ENCODE data around the gene HNF4A.
"Not testable (repeated sequence)": the region's sequence is repeated elsewhere in the genome, so short reads cannot be mapped to it uniquely, and the experiment has no call there.

The HNF4A gene

DNA sequence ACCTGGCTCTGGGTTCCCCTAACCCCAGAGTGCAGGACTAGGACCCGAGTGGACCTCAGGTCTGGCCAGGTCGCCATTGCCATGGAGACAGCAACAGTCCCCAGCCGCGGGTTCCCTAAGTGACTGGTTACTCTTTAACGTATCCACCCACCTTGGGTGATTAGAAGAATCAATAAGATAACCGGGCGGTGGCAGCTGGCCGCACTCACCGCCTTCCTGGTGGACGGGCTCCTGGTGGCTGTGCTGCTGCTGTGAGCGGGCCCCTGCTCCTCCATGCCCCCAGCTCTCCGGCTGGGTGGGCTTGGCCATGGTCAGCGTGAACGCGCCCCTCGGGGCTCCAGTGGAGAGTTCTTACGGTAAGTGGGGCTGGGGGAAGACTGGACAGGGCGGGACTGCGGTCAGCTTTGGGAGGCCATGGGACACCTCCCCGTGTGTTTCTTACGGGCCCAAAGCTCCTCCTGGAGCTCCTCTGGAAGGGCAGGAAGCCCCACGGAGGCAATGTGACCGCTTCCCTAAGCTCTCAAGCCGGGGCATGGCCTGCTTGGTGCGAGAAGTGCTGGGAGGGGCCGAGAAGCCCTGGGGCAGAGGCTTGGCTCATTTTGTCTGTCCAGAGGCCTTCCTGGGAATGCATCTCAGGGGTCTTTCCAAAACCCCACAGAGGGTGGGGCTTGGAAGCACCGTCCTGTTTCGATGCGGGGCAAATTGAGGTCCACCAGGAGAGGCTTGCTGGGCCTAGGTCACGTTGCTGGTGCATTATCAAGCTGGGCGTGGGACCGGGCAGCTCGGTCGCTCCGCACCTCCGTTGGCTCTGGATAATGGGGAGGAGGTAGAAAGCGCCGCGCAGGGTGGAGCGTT is at the start of gene HNF4A:
Gene HNF4A, plus strand, starts transcription at position 202 of the 855 bp plus-strand sequence. Its CDS starts 106 bp downstream, at position 308.
- H3K9me3 Mint-ChIP-seq: no peaks in the 10 kb centered on the region
- H3K27me3 Mint-ChIP-seq: peaks cover 9% of the 10 kb centered on the region
- no peak within 1 kb of the TSS for H3K27ac Mint-ChIP-seq
- H3K36me3 Mint-ChIP-seq (ENCODE audit: low read depth): no peaks in the 10 kb centered on the region
- no peak within 1 kb of the TSS for H3K4me3 Mint-ChIP-seq
- DNase-seq: no peak
- no peaks in the 10 kb centered on the region for H3K4me1 Mint-ChIP-seq (ENCODE audit: low read depth)

DNA sequence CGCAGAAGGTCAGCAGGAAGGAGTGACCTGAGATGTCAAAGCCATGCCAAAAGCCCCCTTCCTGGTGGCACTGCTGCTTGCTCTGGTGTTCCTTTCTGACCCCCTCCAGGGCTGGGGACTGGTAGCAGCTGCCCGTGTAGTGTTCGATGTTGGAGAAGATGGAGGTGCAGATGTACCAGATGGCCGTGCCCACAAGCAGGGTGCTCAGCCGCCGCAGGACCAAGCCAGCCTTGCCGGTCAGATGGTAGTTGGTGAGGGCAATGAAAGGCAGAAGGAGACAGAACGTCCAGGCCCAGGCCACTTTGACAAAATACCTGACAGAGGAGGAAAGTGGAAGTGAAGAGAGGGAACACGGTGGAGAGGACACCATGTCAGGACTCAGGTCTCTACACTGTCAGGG is 48.6 kb upstream of the HNF4A start:
- no peak overlapping the region for H3K27ac Mint-ChIP-seq

DNA sequence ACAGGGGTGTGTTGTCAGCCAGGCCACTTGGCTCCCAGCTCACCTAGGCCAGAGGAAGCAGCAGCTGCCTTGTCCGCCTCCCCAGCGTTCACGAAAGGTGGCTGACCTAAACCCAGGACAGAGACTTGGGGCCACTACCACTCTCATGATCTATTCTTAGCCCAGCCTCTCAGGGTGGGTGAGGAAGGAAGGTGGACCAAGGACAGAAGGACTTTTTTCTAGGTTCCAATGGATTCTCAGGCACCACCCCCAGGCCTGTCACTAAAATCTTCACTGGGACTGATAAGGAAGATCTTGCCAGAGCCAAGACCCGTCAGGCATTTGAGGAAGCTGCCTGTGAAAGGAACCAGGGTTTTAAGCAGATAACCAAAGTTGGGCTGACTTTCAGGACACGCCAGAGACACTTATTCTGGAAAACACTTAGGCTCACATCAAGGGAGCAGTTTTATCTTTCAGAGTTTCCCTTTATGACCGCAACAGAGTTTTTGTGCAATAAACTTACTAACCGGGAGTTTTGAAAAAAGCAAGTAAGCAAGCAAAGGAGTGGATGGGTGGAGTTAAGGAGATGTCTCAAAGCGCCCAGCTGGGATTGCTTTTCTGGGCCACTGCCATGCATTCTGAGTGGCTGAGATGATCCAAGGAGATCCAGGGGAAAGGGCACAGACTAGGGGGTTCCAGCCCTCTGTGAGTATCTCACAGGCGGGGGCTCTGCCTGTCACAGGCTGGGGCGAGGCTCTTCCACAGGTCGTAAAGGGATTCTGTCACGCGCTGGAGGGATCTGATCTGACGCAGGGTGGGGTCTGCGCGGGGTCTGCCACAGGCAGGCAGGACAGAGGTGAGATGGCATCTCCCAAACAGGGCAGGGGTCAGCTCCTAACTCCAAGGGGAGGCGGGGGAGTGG is 45.5 kb upstream of the HNF4A start:
- peak overlapping the region; percentile 90 for H3K4me3 Mint-ChIP-seq
- peaks cover 22% of the 10 kb centered on the region for H3K4me1 Mint-ChIP-seq (ENCODE audit: low read depth)
- H3K9me3 Mint-ChIP-seq: no peaks in the 10 kb centered on the region
- DNase-seq: no peak
- H3K27me3 Mint-ChIP-seq: no peaks in the 10 kb centered on the region
- H3K36me3 Mint-ChIP-seq (ENCODE audit: low read depth): peaks cover 18% of the 10 kb centered on the region
- H3K27ac Mint-ChIP-seq: peak overlapping the region; percentile 95

More for the DNA sequence above, 48.6 kb upstream of the HNF4A start:
- no peaks in the 10 kb centered on the region for H3K9me3 Mint-ChIP-seq
- peaks cover 22% of the 10 kb centered on the region for H3K4me1 Mint-ChIP-seq (ENCODE audit: low read depth)
- no peak for DNase-seq
- H3K4me3 Mint-ChIP-seq: no peak overlapping the region
- peaks cover 19% of the 10 kb centered on the region for H3K36me3 Mint-ChIP-seq (ENCODE audit: low read depth)
- no peaks in the 10 kb centered on the region for H3K27me3 Mint-ChIP-seq

DNA sequence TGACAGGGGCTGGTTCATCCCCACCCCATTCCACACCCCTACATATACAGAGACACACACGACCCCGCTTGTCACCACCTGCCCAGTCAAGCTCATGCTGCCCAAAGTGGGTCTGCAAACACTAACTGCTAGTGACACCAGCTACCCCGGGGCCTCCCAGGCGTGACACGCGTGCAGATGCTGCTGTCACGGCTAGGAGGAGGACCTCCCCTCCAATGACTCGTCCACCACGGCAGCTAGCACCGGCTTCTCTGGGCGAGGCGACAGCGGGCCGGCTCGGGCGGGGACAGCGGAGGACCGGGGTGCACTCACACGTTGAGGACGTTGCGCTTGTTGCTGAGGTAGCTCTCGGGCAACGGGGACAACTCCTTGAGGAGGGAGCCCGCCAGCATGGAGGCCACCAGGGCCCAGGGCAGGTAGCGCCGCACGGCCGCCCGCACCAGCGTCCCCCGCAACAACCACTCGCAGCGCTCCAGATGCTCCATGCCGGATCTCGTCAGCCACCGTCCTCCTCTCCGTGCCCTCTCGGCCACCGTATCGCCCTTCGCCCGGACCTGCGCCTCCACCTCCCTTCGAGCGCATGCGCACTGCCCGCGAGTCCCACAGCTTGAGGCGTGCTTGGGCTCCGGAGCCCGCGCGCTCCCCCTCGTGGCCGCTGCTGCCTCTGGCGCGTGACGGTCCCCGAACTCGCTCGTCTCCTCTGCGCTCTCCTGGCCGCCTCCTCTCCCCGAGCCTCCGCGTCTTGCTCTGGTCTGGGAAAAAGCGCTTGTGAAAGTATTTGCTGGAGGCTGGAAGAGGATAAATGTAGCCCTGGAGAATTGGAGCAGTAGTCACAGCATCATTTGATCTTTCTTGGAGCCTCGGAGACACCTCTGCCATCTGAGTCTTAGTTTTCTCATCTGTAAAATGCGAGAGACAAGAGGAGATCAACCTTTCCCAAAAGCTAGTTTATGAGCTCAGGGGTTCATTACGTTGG is 44.5 kb upstream of the HNF4A start, which contains the start of gene FITM2:
Gene FITM2, minus strand, starts transcription at position 539 of the 976 bp plus-strand sequence. Its CDS starts 54 bp downstream, at position 485.
- Mint-ChIP-seq H3K27me3 (no peaks in the 10 kb centered on the region), H3K4me1 (ENCODE audit: low read depth) (peaks cover 22% of the 10 kb centered on the region), H3K36me3 (ENCODE audit: low read depth) (peaks cover 15% of the 10 kb centered on the region), H3K27ac (peak within 1 kb of the TSS; percentile 95), H3K9me3 (no peaks in the 10 kb centered on the region), H3K4me3 (peak within 1 kb of the TSS; percentile 90)
- DNase-seq: peak; percentile 98

DNA sequence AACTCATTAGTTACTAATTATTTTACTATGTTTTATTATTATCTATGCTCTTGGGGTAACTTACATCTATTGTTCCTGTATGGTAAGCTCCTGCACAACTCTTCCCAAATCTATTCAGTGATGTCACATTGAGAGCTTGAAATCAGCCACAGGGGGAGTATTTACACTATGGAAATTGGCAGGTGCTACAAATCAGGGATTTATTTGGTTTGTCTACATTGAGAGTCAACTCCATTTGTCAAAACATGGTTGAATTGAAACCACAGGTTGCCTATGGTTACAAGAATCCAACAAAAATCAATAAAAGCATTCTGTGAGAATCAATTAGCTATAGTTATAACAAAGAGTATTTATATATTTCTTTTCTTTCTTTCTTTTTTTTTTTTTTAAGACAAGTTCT is 40.6 kb upstream of the HNF4A start:
- DNase-seq: no peak
- Mint-ChIP-seq H3K36me3 (ENCODE audit: low read depth) (peaks cover 8% of the 10 kb centered on the region), H3K4me1 (ENCODE audit: low read depth) (peaks cover 12% of the 10 kb centered on the region), H3K9me3 (no peaks in the 10 kb centered on the region), H3K27ac (no peak overlapping the region), H3K4me3 (no peak overlapping the region), H3K27me3 (peaks cover 7% of the 10 kb centered on the region)

DNA sequence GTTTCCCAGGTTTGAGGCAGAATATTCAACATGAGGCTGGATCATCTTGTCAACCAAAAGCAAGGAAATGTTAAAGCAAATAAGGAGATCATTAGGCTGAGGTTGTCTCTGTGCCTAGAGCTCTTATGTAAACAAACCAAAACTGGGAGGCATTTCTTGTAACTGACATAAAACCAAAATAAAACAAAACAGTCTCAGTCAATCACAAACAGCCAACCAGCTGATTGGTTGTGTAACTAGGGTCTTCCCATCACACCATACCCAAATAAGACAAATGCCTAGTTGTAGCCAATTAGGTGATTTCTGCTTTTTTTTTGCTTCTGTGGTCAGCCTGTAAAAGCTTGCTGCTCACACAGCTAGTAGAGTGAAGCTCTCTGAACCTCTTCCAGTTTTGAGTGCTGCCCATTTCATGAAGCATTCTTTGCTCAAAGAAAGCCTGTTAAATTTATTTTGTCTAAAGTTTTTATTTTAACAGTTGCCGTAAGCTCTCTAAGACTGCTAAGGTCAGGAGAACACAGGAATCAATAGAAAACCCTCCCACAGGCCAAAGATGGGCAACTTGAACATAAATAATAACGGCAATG is 35.6 kb upstream of the HNF4A start:
- H3K9me3 Mint-ChIP-seq: no peaks in the 10 kb centered on the region
- no peaks in the 10 kb centered on the region for H3K4me1 Mint-ChIP-seq (ENCODE audit: low read depth)
- H3K4me3 Mint-ChIP-seq: no peak overlapping the region
- peaks cover 9% of the 10 kb centered on the region for H3K27me3 Mint-ChIP-seq
- H3K27ac Mint-ChIP-seq: no peak overlapping the region
- H3K36me3 Mint-ChIP-seq (ENCODE audit: low read depth): no peaks in the 10 kb centered on the region
- DNase-seq: no peak

DNA sequence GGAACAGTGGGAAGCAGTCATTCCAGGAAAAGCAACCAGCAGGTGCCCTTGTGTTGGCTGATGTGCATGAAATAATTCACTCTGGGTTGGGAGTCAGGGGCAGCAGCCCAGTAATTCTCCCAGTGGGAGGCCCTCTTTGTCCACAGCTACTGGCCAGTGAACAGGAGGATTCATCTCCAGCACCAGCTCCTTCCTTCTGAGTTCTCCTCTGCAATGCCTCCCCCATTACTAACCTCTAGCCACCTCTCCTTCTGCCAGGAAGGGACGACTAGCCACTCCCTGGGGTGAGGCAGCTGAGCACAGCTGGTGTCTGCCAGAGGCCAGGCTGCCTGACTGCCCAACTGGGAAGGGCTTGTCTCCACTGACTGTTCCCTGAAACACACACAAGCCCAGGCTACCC is 31.2 kb upstream of the HNF4A start:
- Mint-ChIP-seq H3K27ac (no peak overlapping the region), H3K9me3 (no peaks in the 10 kb centered on the region), H3K36me3 (ENCODE audit: low read depth) (no peaks in the 10 kb centered on the region), H3K4me3 (no peak overlapping the region), H3K4me1 (ENCODE audit: low read depth) (peaks cover 1% of the 10 kb centered on the region), H3K27me3 (peaks cover 5% of the 10 kb centered on the region)
- DNase-seq: no peak

DNA sequence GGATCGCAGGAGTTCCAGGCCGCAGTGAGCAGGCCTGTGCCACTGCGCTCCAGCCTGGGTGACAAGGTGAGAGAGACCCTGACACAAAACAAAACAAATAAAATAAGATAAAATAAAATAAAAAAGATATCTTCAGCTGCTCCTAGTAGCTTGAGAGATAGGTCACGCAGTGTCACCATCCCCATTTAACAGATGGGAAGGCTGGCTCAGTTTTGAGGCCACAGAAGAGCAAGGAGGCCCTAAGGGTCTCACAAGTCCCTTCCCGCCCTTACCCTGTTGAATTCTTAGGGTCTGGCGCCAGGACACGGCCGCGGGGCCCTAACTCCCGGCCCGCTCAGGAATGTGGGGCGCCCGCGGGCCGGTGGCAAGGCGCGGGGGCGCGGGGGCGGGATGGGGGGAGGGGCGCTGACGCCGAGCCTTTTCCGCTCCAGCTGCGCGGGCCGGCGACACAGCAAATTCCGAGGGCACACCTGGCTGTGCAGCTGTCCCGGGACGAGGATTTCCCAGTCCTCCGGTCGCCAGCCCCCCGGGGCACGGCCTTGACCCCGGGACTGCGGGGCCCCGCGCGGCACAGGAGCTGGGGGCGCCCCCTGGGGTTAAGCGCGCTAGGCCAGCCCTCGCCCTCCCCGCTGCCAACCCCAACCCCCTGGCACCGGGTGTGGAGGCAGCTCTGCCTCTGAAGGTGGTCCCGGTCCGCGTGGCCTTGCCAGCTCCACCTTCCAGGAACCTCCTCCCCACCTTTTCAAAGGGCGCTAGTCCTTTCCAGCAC is 28.9 kb upstream of the HNF4A start:
- peaks cover 5% of the 10 kb centered on the region for H3K27me3 Mint-ChIP-seq
- H3K27ac Mint-ChIP-seq: no peak overlapping the region
- DNase-seq: peak; percentile 72

DNA sequence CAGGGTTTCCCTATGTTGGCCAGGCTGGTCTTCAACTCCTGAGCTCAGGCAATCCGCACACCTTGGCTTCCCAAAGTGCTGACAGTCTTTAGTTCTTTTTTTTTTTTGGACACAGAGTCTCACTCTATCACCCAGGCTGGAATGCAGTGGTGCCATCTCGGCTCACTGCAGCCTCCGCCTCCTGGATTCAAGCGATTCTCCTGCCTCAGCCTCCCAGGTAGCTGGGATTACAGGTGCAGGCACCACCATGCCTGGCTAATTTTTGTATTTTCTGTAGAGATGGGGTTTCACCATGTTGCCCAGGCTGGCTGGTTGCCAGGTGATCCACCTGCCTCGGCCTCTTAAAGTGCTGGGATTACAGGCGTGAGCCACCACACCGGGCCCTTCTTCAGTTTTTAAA is 27.8 kb upstream of the HNF4A start:
- H3K4me3 Mint-ChIP-seq; H3K36me3 Mint-ChIP-seq (ENCODE audit: low read depth); DNase-seq; H3K27me3 Mint-ChIP-seq; H3K9me3 Mint-ChIP-seq; H3K4me1 Mint-ChIP-seq (ENCODE audit: low read depth): not testable (repeated sequence)
- H3K27ac Mint-ChIP-seq: peak overlapping the region; percentile 55

More for the DNA sequence above, 28.9 kb upstream of the HNF4A start:
- Mint-ChIP-seq H3K36me3 (ENCODE audit: low read depth) (no peaks in the 10 kb centered on the region), H3K9me3 (no peaks in the 10 kb centered on the region), H3K4me1 (ENCODE audit: low read depth) (peaks cover 1% of the 10 kb centered on the region), H3K4me3 (peak overlapping the region; percentile 29)

DNA sequence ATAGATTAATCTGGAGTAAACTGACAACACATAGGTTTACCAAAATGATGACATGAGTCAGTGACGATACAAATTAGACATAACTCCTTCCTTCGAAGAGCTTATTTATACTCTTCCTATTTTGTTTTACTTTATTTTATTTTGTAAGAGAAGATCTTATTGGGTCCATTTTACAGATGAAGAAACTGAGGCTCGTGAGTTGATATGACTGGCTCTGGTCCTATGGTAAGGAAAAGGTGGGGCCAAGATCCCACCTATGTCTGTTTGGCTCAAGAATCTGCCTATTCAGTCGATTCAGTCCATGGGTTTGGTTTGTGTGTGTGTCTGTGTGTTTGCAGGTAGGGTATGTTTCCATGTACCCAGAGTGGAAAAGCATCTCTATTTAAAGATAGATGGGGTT is 27.1 kb upstream of the HNF4A start:
- Mint-ChIP-seq H3K27ac (no peak overlapping the region), H3K4me3 (no peak overlapping the region), H3K27me3 (peaks cover 5% of the 10 kb centered on the region), H3K4me1 (ENCODE audit: low read depth) (peaks cover 1% of the 10 kb centered on the region), H3K36me3 (ENCODE audit: low read depth) (no peaks in the 10 kb centered on the region), H3K9me3 (no peaks in the 10 kb centered on the region)
- no peak for DNase-seq

DNA sequence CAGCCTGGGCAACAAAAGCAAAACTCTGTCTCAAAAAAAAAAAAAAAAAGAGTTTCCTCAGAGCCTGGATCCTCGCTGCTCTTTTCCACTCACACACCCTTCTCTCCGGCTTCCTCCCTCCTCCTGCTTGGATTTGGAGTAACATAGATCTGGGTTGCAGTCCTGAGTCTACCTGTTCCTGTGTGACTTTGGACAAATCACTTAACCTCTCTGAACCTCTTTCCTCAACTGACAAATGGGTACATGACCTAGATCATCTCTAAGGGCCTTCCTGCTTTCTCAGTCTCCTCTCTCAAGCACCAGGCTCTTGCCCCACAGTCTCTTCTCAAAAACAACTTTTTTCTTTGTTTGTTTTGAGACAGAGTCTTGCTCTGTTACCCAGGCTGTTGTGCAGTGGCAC is 24.3 kb upstream of the HNF4A start:
- Mint-ChIP-seq H3K4me3 (no peak overlapping the region), H3K36me3 (ENCODE audit: low read depth) (no peaks in the 10 kb centered on the region), H3K4me1 (ENCODE audit: low read depth) (peaks cover 1% of the 10 kb centered on the region), H3K27ac (no peak overlapping the region), H3K27me3 (peaks cover 8% of the 10 kb centered on the region), H3K9me3 (no peaks in the 10 kb centered on the region)
- DNase-seq: no peak

DNA sequence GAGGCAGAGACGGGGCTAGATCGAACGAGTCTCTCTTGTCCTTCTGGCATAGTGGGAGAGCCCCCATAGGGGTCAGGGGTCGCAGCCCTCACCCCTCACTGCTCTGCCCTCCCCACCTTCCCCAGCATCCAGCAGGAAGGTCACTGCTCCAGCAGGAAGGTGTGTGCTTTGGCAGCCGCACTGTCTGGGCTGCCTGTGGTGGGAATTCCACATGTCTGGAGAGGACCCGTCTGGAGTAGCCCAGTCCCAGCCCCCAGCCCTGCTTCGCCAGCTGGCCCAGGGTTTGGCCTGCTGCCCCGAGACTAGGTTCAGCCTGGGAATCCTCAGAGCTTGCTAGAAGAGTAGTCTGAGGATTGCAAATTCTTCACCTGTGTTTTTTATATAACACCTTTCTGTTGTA is 21.2 kb upstream of the HNF4A start:
- no peak for DNase-seq
- H3K36me3 Mint-ChIP-seq (ENCODE audit: low read depth): no peaks in the 10 kb centered on the region
- peaks cover 13% of the 10 kb centered on the region for H3K27me3 Mint-ChIP-seq
- no peak overlapping the region for H3K27ac Mint-ChIP-seq
- H3K4me1 Mint-ChIP-seq (ENCODE audit: low read depth): no peaks in the 10 kb centered on the region
- H3K4me3 Mint-ChIP-seq: no peak overlapping the region
- H3K9me3 Mint-ChIP-seq: no peaks in the 10 kb centered on the region

DNA sequence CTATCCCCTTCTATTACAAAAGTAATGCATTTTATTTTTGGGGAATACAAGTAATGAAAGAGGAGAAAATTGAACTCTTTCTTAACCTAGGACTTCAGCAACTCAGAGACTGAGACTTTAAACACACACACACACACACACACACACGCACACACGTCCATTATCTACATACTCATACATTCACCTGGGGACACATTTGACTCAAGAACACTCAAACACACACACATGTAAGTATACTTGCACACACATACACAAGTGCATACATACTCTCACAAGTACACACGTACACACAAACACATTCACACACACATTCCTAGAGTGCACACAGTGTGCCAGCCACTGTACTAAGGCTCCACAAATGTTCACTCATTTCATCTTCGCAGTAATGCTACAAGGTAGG is 20.8 kb upstream of the HNF4A start:
- Mint-ChIP-seq H3K36me3 (ENCODE audit: low read depth) (no peaks in the 10 kb centered on the region), H3K4me1 (ENCODE audit: low read depth) (no peaks in the 10 kb centered on the region), H3K27me3 (peaks cover 13% of the 10 kb centered on the region), H3K27ac (no peak overlapping the region), H3K4me3 (no peak overlapping the region), H3K9me3 (no peaks in the 10 kb centered on the region)
- no peak for DNase-seq
